OCI-M2 (cell line): ENCODE results near the gene CAMTA1.

Experiments used
- DNase-seq: peaks from one replicate; lab custom pipeline; 2025; ENCODE audit not compliant: unreplicated experiment; lab: John Stamatoyannopoulos, UW

The CAMTA1 gene

DNA sequence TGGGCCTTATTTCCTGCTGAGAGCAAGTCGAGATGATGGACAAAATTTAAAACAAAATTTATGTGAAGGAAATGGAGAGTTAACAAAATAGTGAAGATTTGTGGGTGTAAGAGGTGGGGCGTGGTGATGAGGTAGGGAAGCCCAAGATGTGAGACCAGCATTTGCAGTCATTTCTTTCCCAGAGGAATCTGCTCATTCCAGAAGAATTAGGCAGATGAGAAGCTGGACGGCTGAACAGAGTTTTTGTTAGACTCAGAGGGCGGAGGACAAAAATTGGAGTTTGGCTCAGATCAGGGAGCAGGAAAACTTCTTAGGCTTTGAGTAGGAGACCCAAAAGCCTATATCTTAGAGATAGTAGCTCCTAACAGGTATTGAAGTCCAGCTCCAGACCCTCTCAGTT is 65.3 kb downstream of the CAMTA1 start:
- DNase-seq: no peak

DNA sequence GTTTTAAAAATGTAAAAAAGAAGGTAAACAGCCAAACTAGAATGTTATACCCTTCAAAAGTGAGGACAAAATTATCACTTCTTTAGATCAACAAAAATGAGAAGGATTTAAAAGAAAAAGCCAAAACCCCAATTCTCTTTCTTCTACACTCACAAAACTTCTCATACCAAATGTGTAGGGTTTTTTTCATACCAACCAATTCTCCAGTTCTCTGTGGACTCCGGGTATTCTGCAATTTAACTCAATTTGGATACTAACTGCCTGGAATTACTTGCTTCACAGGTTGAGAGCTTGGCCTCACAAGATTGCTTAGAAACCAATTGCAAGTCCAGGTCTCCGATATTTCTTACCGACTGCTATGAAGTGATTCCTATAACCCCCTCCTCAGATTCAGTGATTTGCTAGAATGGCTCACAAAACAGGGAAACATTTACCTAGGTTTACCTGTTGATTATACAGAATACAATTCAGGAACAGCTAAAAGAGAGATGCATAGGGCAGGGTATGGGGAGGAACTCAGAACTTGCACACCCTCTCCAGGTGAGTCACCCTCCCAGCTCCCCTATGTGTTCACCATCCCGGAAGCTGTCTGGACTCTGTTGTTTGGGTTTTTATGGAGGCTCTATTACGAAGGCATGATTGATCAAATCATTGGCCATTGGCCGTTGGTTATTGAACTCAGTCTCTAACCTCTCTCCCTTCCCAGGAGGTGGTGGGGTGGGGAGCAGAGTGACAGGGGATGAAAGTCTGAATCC is 67.1 kb downstream of the CAMTA1 start:
- no peak for DNase-seq

DNA sequence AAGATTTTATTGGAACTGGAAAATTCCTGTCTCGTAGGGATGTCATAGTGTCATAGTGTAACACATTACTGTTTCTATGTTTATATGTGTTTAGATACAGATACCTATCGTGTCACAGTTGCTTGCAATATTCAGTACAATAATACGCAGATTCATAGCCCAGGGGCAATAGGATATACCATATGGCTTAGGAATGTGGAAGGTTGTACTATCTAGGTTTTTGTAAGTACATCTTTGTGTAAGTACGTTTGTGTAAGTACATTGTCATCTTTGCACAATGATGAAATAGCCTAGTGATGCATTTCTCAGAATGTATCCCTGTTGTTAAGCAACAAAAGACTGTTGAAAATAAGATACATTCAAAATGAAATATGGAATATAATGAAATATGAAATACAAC is 68.9 kb downstream of the CAMTA1 start:
- no peak for DNase-seq

DNA sequence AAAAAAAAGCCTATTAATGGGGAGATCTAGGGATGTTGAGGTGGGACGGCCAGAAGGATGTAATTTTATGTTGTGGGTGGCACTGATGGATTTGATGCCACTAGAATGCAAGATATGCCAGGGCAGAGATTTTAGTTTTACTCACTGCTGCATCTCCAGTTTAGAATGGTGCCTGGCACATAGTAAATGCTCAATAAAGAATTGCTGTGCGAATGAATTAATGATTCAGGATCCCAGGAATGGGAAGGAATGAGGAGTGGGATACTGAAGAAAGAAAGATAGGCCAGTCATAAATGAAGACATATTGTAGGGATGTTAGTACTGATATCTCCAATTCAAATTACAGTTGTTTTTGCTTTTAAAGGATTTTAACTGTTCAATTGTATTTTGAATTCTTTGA is 72.6 kb downstream of the CAMTA1 start:
- no peak for DNase-seq

- no peak for DNase-seq
Measured at GRCh38 chr1:6858596-6858995, 73.3 kb downstream of the CAMTA1 start.

DNA sequence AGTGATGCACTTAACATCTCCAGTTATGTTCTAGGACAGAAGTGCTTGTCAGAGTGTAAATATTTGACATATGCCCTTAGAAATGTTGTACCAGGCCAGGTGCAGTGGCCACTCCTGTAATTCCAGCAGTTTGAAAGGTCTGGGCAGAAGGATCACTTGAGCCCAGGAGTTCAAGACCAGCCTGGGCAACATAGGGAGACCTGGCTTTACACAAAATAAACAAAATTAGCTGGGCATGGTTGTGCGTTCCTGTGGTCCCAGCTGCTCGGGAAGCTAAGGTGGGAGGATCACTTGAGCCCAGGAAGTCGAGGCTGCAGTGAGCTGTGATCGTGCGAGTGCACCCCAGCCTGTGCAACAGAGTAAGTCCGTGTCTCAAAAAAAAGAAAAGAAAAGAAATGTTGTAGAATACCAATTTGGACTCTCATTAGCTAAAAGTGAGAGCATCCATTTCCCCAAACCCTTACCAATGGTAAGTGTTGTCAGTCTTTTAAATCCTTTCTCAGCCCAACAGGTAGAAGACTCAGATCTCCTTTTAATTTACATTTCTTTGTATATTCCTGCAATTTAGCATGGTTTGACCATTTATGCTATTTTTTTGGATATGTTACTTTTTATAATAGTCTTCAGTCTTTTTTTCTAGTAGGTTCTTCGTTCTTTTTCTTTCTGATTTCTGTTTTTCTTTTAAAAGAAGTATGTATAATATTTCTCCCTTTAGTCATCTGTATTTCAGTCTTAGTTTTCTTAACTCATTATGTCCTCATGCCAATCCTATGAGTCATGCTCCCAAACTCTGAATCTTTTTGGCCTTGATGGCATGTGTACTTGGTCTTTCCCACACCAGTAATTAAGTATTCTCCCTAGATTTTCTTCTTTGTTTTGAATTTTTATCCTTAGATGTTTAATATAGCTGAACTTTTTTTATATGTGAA is 74.4 kb downstream of the CAMTA1 start:
- DNase-seq: no peak

DNA sequence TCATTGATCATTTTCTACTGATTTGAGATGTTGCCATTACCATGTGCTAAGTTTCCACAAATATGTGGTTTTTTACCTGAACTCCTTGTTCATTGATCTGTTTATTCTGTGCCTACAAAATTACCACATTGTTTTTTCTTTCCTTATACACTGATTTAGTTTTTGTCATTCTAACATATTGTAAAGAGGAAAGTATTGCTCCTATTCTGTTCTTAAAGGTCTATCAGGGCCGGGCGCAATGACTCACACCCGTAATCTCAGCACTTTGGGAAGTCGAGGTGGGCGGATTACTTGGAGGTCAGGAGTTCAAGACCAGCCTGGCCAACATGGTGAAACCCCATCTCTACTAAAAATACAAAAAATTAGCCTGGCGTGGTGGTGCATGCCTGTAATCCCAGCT is 75.1 kb downstream of the CAMTA1 start:
- no peak for DNase-seq

DNA sequence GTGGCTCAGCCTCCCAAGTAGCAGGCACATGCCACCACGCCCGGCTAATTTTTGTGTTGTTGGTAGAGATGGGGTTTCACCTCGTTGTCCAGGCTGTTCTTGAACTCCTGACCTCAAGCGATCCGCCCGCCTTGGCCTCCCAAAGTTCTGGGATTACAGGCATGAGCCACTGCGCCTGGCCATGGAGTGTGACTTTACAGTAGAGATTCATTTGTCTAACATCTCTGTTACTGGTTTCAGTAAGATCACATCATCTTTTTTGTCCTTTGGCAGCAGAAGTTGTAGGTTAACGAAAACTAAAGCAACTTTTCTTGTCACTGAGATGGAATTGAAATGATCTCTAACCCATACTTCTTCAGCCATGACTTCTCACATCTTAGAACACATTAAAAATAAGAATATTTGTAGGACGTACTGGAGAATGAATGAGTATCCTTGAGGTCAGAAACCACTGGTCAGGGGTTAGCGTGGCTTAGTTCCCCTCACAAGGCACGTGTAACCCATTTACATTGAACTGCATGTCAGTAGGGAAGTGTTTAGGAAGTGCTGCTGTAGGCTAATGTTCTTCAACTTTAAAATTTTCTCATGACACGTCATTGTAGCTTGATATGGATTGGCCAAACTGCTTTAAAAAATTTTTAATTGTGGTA is 75.9 kb downstream of the CAMTA1 start:
- DNase-seq: no peak

- no peak for DNase-seq
Measured at GRCh38 chr1:6862906-6863305, 77.7 kb downstream of the CAMTA1 start.

DNA sequence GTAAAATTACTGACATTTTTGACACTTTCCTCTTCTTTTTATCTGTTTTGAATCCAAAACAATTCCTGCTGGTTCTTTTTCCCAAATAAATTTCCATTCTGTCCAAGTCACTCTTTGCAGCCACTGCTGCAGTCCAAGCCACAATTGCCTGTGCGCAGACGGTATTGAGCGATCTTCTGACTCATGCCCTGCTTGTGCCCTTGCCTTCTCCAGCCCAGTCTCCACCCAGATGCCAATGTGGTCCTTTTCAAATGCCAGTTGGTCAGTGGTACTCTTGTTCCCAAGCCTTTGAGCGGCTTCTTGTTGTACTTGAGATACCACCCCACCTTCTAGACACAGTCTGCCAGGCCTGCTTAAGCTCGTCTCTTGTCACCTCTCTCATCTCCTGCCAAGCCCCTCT is 78.9 kb downstream of the CAMTA1 start:
- DNase-seq: no peak

- no peak for DNase-seq
Measured at GRCh38 chr1:6866825-6867224, 81.6 kb downstream of the CAMTA1 start.

- DNase-seq: no peak
Measured at GRCh38 chr1:6867321-6867720, 82.1 kb downstream of the CAMTA1 start.

DNA sequence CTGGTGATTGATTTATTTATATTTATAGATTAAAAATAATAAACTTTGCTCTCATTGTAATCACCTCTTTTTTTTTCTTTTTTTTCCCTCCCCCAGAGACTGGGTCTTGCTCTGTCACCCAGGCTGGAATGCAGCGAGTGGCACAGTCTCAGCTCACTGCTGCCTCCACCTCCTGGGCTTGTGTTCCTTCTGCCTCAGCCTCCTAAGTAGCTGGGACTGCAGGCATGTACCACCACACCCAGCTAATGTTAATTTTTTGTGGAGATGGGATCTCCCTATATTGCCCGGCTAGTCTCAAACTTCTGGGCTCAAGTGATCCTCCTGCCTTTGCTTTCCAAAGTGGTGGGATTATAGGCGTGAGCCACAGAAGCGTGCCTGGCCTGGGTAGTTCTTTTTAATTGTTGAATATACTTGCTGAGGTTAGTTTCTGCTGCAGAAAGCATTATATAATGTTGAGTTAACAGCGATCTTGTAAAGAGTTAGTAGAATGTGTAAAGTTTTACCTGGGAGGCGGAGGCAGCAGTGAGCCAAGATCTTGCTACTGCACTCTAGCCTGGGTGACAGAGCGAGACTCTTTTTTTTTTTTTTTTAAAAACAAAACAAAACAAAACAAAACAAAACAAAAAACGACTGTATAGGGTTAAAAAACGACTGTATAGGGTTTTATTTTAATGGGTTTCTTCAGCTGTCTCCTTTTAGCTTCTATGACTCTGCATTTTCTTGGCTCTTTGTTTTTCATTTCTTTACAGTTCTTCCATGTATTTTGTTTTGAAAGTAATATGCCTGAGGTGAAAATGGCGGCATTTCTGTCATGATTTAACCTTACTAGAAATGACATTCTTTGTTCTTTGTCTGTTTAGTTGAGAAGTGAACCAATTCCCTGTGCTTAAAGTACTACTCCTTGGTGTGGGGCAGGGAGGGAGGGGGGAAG is 82.7 kb downstream of the CAMTA1 start:
- no peak for DNase-seq

GRCh38 chr1:6868660-6869380 is 83.6 kb downstream of the CAMTA1 start:
- DNase-seq: no peak

- no peak for DNase-seq
Measured at GRCh38 chr1:6869545-6869944, 84.3 kb downstream of the CAMTA1 start.

- no peak for DNase-seq
Measured at GRCh38 chr1:6870086-6870485, 84.8 kb downstream of the CAMTA1 start.

GRCh38 chr1:6870571-6870970 is 85.3 kb downstream of the CAMTA1 start:
- DNase-seq: no peak

DNA sequence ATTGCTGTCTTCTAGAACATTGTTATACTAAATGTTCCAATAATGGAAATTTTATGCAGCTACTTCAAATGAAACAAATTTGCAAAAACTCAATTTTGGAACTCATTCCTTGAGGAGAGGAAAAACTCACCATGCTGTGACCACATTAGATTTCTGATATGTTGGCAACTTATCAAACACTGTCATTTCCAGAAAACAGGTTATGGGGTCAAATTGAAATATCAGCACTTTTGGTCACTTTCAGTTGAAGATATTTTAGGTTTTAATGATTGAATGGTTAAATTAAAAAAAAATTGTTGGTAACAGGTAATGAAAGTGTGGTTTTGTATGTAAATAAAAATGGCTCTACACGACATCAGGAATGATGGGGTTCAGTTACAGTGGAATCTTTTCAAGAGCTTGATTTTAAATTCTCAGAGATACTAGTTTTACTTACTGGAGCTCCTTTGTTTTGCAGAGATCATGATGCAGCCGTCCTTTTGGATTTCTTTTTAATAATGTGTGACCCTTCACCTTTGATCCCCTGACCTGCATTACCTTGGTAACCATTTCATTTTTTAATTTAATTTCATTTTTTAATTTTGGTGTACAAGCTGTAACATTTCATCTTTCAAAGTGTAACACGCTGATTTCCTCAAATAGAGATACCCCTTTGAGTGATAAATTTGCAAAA is 86.2 kb downstream of the CAMTA1 start:
- DNase-seq: no peak

- no peak for DNase-seq
Measured at GRCh38 chr1:6872573-6873261, 87.5 kb downstream of the CAMTA1 start.
